Bone marrow (tissue), 2 donors: ENCODE data around the gene PEX19.

Source experiments
- DNase-seq, 2 donors: peaks; one replicate each; lab custom pipeline; 2025; lab: John Stamatoyannopoulos, UW

The PEX19 gene

DNA sequence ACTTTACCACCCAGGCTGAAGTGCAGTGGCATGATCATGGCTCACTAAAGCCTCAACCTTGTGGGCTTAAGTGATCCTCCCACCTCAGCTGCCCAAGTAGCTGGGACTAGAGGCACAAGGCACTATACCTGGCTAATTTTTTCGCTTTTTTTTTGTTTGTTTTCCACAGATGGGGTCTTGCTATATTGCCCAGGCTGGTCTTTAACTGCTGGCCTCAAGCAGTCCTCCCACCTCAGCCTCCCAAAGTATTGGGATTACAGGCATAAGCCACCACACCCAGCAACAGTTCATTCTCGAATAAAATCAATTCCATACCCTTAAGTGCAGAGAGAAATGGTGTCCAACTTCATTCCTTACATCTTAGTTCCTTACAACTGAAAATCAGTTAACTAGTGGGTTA is 47.4 kb downstream of the PEX19 start:
- no peak for DNase-seq

DNA sequence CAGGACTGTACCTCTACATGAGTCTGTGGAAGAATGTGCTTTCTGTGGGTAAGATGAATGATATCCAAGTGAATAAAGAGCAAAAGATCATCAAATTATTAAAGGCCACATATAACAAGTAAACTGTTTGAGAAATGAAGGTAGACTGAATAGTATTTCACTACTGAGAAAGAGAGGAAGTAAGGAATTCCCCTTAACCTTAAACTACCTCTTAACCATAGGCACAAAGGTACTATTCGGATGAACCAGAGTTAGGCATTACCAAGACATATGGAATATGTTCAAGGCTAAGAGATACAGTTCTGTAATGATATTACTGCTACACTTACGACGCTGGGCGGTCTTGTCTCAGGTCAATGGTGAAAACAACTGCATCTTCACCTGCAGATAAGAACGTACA is 48.1 kb downstream of the PEX19 start:
- no peak for DNase-seq

DNA sequence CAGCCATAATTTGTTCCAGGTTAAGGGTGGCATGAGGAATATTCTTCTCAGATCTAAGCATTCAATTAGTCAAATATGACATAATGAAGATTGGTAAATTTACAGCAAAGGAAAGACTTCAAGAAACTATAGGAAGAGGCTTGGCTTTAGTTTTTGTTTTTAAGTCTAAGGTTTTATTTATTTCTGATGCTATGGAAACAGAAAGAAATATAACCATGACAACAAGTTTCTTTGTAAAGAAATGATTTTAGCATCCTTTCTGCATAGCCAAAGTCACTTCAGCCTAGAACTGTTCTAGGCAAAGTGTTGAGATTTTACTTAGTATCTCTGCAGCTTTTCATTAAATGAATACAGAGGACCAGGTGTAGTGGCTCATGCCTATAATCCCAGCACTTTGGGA is 52.0 kb downstream of the PEX19 start:
- no peak for DNase-seq

DNA sequence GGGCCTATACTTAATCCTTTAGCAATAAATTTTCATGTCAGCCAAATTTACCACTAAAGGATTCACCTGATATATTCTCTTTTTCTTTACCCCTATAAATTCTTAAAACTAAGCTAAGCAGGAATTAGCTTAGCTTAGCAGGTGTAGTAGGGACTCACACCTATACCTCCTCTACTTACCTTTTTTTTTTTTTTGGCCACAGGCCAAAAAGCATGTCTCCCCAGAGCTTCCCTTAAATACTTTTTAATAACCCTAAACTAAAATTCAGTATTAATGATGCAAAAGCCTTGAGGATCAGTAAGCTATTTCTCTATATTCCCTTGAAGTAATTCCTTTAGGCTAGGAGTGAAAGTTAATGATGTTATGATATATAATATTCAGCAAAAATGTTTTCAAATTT is 56.5 kb downstream of the PEX19 start:
- no peak for DNase-seq

DNA sequence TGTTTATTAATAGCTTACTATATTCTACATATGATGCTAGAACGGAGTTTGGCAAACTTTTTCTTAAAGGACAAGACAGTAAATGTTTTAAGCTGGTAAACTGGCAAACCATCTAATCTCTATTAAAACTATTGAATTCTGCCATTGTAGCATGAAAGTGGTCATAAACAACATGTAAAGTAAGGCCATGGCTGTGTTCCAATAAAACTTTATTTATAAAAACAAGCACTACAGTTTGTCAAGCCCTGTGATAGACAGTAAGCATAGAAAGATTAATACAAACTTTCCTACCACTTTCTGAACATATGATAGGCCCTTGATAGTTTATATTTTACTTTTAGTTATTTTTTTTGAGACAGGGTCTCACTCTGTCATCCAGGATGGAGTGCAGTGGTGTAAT is 57.4 kb downstream of the PEX19 start:
- no peak for DNase-seq

DNA sequence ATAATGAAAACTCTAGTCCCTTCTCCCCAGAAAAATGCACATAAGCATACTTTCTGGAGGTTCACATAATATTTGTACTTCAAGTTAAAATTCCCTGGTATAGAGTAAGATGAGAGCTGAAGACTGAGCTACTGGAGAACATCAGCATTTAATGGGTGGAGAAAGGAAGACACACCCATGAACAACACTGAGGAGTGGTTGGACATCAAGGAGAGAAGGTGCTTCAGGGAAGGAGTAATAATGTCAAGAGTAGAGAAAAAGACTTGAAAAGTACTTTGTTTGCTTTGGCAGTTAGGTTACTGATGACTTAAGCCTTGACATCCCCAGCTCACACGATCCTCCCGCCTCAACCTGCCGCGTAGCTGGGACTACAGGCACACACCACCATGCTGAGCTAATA is 57.9 kb downstream of the PEX19 start:
- no peak for DNase-seq
